Activated T-helper 1 cell treated with Interleukin-2 at 50 U/mL for 16 hours (primary cell): Measurements from ENCODE around the gene KIAA1755.

Source experiments
- DNase-seq: peaks from one replicate; pipeline ENCODE4 v3.0.0-alpha.2; 2020; ENCODE audit warnings: low read depth

KIAA1755 gene

GRCh38 chr20:38260378-38261053 is at the start of gene KIAA1755:
Gene KIAA1755 (minus strand): TSS chr20:38260735. CDS start chr20:38260500, 235 bp downstream.
- no peak for DNase-seq

GRCh38 chr20:38308447-38308846 is 47.9 kb upstream of the KIAA1755 start:
- DNase-seq: no peak

- DNase-seq: no peak
These were observed 47.5 kb upstream of the KIAA1755 start for GRCh38 chr20:38308047-38308438.

GRCh38 chr20:38307371-38308046 is 47.0 kb upstream of the KIAA1755 start:
- no peak for DNase-seq

- no peak for DNase-seq
These were observed 45.8 kb upstream of the KIAA1755 start for GRCh38 chr20:38306379-38306778.

- no peak for DNase-seq
These were observed 45.0 kb upstream of the KIAA1755 start for GRCh38 chr20:38305541-38305940.

GRCh38 chr20:38304845-38305447 is 44.4 kb upstream of the KIAA1755 start:
- DNase-seq: no peak

- DNase-seq: no peak
These were observed 43.4 kb upstream of the KIAA1755 start, which contains the start of gene BPI for GRCh38 chr20:38303908-38304379. Gene BPI (plus strand): TSS chr20:38304156. CDS start chr20:38304224, 68 bp downstream.

- DNase-seq: no peak
These were observed 42.3 kb upstream of the KIAA1755 start for GRCh38 chr20:38302786-38303185.

GRCh38 chr20:38301309-38301708 is 40.8 kb upstream of the KIAA1755 start:
- DNase-seq: no peak

GRCh38 chr20:38300438-38300837 is 39.9 kb upstream of the KIAA1755 start:
- no peak for DNase-seq

GRCh38 chr20:38299963-38300362 is 39.4 kb upstream of the KIAA1755 start:
- no peak for DNase-seq

GRCh38 chr20:38298768-38299288 is 38.3 kb upstream of the KIAA1755 start:
- no peak for DNase-seq

GRCh38 chr20:38297916-38298674 is 37.6 kb upstream of the KIAA1755 start:
- DNase-seq: no peak

- no peak for DNase-seq
These were observed 35.9 kb upstream of the KIAA1755 start for GRCh38 chr20:38296433-38296832.

- no peak for DNase-seq
These were observed 35.3 kb upstream of the KIAA1755 start for GRCh38 chr20:38295811-38296210.

- no peak for DNase-seq
These were observed 33.6 kb upstream of the KIAA1755 start for GRCh38 chr20:38294076-38294591.

GRCh38 chr20:38293491-38294065 is 33.0 kb upstream of the KIAA1755 start:
- DNase-seq: no peak

GRCh38 chr20:38291966-38292365 is 31.4 kb upstream of the KIAA1755 start:
- no peak for DNase-seq

GRCh38 chr20:38290829-38291814 is 30.6 kb upstream of the KIAA1755 start:
- no peak for DNase-seq
